WTC11 (cell line): ENCODE results near the gene ARFGAP2.

Experiments used
- FOXK1 ChIP-seq: sonication (generic); formaldehyde crosslinking; IDR thresholded peaks from 2 replicates; pipeline ENCODE4 v1.8.0; 2022; ENCODE audit warnings: mild to moderate bottlenecking, moderate library complexity, missing genetic modification reagents
- TF ChIP-seq, protein P1 (sequence below): sonication (generic); formaldehyde crosslinking; IDR thresholded peaks from 2 replicates; pipeline ENCODE4 v1.8.0; 2022; ENCODE audit warnings: mild to moderate bottlenecking, missing genetic modification reagents

DNA sequence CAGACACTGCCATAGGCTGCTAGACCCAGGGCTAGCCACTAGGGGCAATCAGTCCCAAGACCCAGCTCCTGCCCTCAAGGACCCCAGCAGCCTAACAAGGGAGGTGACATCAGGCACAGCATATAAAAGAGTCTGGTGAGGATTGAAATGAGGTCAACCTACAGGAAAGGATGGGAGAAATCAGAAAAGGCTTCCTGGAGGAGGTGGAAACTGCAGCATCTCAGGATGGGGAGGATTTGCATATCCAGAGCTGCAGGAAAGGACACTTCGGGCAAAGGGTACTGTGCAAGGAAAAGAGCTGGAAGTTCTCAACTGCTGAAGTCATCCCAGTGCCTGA, 2.9 kb upstream of the ARFGAP2 start:
- TF ChIP-seq, protein P1, sequence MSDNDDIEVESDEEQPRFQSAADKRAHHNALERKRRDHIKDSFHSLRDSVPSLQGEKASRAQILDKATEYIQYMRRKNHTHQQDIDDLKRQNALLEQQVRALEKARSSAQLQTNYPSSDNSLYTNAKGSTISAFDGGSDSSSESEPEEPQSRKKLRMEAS (CRISPR knock-in tag) = no peak
- no peak for TF ChIP-seq FOXK1 (CRISPR knock-in tag)
